G401 (cell line): ENCODE data around the gene ALDH7A1. TPM values are rescaled to one million over a fixed set of nuclear protein-coding genes. Genes with fewer than 3 reads are reported as not detected.
A peak's percentile ranks its signal among the peaks of the same experiment; 100 is the strongest.

Experiments used
- DNase-seq: peaks from one replicate; pipeline ENCODE4 v3.0.0-alpha.2; 2015; ENCODE audit warnings: low spot score
- in situ Hi-C: cut with HindIII; loops from 2 replicates; pipeline ENCODE4 v1.10.0; 2016; ENCODE audit warnings: low sequenced_read_pairs, mixed read lengths
- total RNA-seq: library from RNA; depleted of rRNA; stranded (reverse); fragments of >200 nt; shearing (Covaris generic); gene quantifications from 2 replicates; pipeline ENCODE4 v1.2.3, GENCODE V29; 2014; rRNA removed

ALDH7A1 gene
- total RNA-seq, 1 experiment from 2014 or later, result 146 TPM

- DNase-seq, result no peak
- in situ Hi-C loops, result loop anchor here (10.0 kb wide), 1 partner anchor 83 kb away; no protein-coding TSS in a partner anchor
These were observed 107.4 kb downstream of the ALDH7A1 start for GRCh38 chr5:126487596-126487995.

DNA sequence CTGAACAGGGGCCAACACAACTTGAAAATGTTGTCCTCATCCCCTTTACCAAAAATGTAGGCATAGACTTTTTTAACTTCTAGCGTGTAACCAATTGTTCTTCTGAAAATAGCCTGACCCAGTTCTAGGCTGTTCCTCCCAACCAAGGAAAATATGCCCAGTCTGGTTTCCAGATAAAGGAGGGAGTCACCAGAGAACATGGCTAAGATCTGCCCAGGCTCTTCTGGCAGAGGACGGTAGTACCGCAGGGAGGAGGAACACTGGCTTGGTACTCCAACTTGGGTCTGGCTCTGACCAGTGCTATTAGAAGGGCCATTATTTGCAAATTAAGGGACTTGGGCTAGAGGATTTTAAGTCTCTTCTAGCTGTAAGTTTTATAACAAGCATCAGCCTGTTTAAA lies 108.7 kb downstream of the ALDH7A1 start:
- DNase-seq, result peak; percentile 59
- in situ Hi-C loops, result loop anchor here (10.0 kb wide), 1 partner anchor 82 kb away; no protein-coding TSS in a partner anchor

- no peak for DNase-seq
- in situ Hi-C loops, result loop anchor here (10.0 kb wide), 1 partner anchor 79 kb away; no protein-coding TSS in a partner anchor
These were observed 110.8 kb downstream of the ALDH7A1 start for GRCh38 chr5:126484253-126484652.

DNA sequence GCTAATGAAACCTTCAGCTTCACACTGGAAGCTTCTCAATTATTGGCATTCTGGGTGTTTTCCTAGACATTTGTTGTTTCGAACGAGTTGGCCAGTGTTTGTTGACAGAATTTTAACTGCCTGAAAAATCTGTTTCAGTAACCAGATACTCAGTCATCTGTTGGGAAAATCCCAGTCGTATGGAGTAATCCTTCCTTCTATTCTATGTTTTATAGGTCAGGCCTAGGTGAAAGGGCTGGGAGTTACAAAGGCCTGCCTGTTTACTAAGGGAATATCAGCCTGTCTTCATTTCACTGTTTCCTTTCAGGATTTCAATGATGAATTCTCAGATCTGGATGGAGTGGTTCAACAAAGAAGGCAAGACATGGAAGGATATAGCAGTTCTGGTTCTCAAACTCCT lies 111.9 kb downstream of the ALDH7A1 start:
- no peak for DNase-seq
- in situ Hi-C loops, result loop anchor here (10.0 kb wide), 1 partner anchor 78 kb away; no protein-coding TSS in a partner anchor

- in situ Hi-C loops, result loop anchor here (10.0 kb wide), 1 partner anchor 78 kb away; no protein-coding TSS in a partner anchor
- DNase-seq, result no peak
These were observed 112.4 kb downstream of the ALDH7A1 start for GRCh38 chr5:126482591-126482990.

- no peak for DNase-seq
- in situ Hi-C loops, result loop anchor here (10.0 kb wide), 1 partner anchor 76 kb away; no protein-coding TSS in a partner anchor
These were observed 113.8 kb downstream of the ALDH7A1 start for GRCh38 chr5:126481243-126481642.

Other genes with a start within 250 kb of the ALDH7A1 start
- gene GRAMD2B, start 171.8 kb downstream of the ALDH7A1 start, total RNA-seq, result 0.31 and 3.7 TPM in 2 replicates
- gene PHAX, start 5.7 kb upstream of the ALDH7A1 start, total RNA-seq, result 42.7 and 50.5 TPM in 2 replicates
- gene LMNB1, start 181.9 kb upstream of the ALDH7A1 start, total RNA-seq, result 167 and 250 TPM in 2 replicates